CD4-positive, CD25-positive, alpha-beta regulatory T cell (primary cell): ENCODE results near the gene XKRX. TPM values are rescaled to one million over a fixed set of nuclear protein-coding genes. Genes with fewer than 3 reads are reported as not detected.

ENCODE experiments used
- ATAC-seq, 2 donors: fragments of 150-1000 bp; cut with Tn5 transposase; one replicate each; pipeline ENCODE4 v1.10.0; 2021; ENCODE audit warnings: low read depth in 2 of 2, moderate number of reproducible peaks in 2 of 2, moderate library complexity in 1 of 2
- DNase-seq, 3 donors: peaks; one replicate each; pipeline versions ENCODE4 v3.0.0 to v3.0.0-alpha.2; 2012 to 2022; ENCODE audit warnings: mixed read lengths in 1 of 3
- H3K27ac ChIP-seq: one replicate; pipeline ENCODE4 v1.7.0; 2013; ENCODE audit warnings: mild to moderate bottlenecking, low read length; ENCODE audit not compliant: insufficient read depth, poor library complexity, severe bottlenecking
- H3K27me3 ChIP-seq: one replicate; pipeline ENCODE4 v1.7.0; 2013; ENCODE audit warnings: low read length; ENCODE audit not compliant: control insufficient read depth, insufficient read depth
- H3K36me3 ChIP-seq: one replicate; pipeline ENCODE4 v1.7.0; 2013; ENCODE audit warnings: mild to moderate bottlenecking, low read length, moderate library complexity; ENCODE audit not compliant: control insufficient read depth, insufficient read depth
- H3K4me1 ChIP-seq: 2 replicates; pipeline ENCODE4 v1.7.0; 2013; ENCODE audit warnings: mild to moderate bottlenecking, low read length; ENCODE audit not compliant: insufficient read depth, control insufficient read depth, poor library complexity, severe bottlenecking
- H3K4me3 ChIP-seq: one replicate; pipeline ENCODE4 v1.7.0; 2013; ENCODE audit warnings: low read depth, mild to moderate bottlenecking, low read length, moderate library complexity
- H3K9me3 ChIP-seq, 2 experiments: 1 replicate in 1 of 2; 2 replicates in 1 of 2; pipeline ENCODE4 v1.7.0; 2013; ENCODE audit warnings: low read length in 2 of 2, mild to moderate bottlenecking in 1 of 2, moderate library complexity in 1 of 2; ENCODE audit not compliant: control insufficient read depth in 2 of 2
- H3K27ac Mint-ChIP-seq, 3 donors: one replicate each; pipeline ENCODE4 v1.8.0; 2020 to 2022; ENCODE audit warnings: mild to moderate bottlenecking in 3 of 3, mixed read lengths in 3 of 3, moderate library complexity in 2 of 3
- H3K27me3 Mint-ChIP-seq: one replicate; pipeline ENCODE4 v1.8.0; 2022; ENCODE audit warnings: mild to moderate bottlenecking, mixed read lengths
- H3K36me3 Mint-ChIP-seq: one replicate; pipeline ENCODE4 v1.8.0; 2020; ENCODE audit warnings: mixed read lengths
- H3K4me1 Mint-ChIP-seq, 4 donors: one replicate each; pipeline ENCODE4 v1.8.0; 2020 to 2022; ENCODE audit warnings: mixed read lengths in 4 of 4, mild to moderate bottlenecking in 1 of 4
- H3K4me3 Mint-ChIP-seq, 4 donors: one replicate each; pipeline ENCODE4 v1.8.0; 2020 to 2022; ENCODE audit warnings: mild to moderate bottlenecking in 4 of 4, mixed read lengths in 4 of 4, moderate library complexity in 3 of 4
- H3K9me3 Mint-ChIP-seq, 7 donors: one replicate each; pipeline ENCODE4 v1.8.0; 2020 to 2022; ENCODE audit warnings: mixed read lengths in 7 of 7, mild to moderate bottlenecking in 3 of 7, moderate library complexity in 2 of 7
- polyA plus RNA-seq, 4 donors: library from polyadenylated mRNA; unstranded; fragments of 300-500 nt; fragmentation: Illumina TruSeq; gene quantifications; one replicate each; pipeline ENCODE4 v1.2.3, GENCODE V29; 2021
- total RNA-seq: library from RNA; stranded (reverse); gene quantifications from one replicate; pipeline ENCODE4 v1.2.3, GENCODE V29; 2022

The XKRX gene
- total and polyA plus RNA-seq, 5 donors from 2014 or later = 0.07 to 1.2 (median 0.47) TPM; not detected in 1

DNA sequence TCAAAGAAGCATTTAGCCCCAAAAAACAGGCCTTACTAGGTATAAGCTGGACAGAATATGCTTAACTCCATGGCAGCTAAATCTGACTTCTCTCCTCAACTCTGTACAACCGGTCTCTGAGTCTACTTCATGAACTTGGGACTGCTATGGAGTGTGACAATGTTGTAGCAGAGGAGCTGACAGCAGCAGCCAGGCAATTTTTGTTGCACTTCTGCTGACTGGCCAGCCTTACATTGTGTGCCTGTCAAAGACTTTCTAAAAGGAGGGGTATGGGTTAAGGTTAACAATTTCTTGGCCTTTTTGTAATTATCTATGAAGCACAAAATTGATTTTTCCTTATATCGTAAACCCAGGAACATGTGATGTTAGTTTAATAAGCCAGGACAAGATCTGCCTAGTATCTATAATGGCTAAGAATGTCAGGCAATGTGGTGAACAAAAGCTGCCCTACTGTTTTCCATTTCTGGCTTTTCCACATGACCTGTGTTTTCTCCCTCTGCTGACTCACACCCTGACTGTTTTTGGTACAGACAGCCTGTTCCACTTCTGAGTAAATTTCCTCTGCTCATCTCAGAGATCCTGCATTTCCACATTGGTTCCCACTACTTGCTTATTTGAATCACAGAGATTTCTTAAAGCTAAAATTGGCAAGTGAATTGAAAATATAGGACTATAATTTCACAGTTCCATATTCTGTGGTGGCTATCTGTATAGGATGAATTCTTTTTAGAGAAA is 63.9 kb downstream of the XKRX start:
- Mint-ChIP-seq H3K36me3 (no peaks in the 10 kb centered on the region), H3K27me3 (peaks cover 4% of the 10 kb centered on the region), H3K4me3 (no peak overlapping the region), H3K9me3 (no peaks in the 10 kb centered on the region), H3K27ac (no peak overlapping the region), H3K4me1 (peaks cover 0 to 4% (median 0%) of the 10 kb centered on the region in 4 donors)
- Histone ChIP-seq H3K36me3 (no peaks in the 10 kb centered on the region), H3K4me3 (no peak overlapping the region), H3K9me3 (no peaks in the 10 kb centered on the region), H3K27ac (no peak overlapping the region), H3K27me3 (no peaks in the 10 kb centered on the region), H3K4me1 (no peaks in the 10 kb centered on the region)
- DNase-seq (no peak), ATAC-seq (no peak)

Other genes starting within 250 kb of the XKRX start
- gene SYTL4, start 196.8 kb downstream of the XKRX start, total RNA-seq = 0.22 TPM
- not detected for gene SYTL4, start 196.8 kb downstream of the XKRX start, polyA plus RNA-seq
- 11.1 TPM for gene CSTF2, start 108.5 kb downstream of the XKRX start, total RNA-seq
- 10 to 100 TPM; 13.4 to 19.2 (median 16.3) TPM for gene CSTF2, start 108.5 kb downstream of the XKRX start, polyA plus RNA-seq
- not detected for gene NOX1, start 54.6 kb downstream of the XKRX start, total RNA-seq
- gene NOX1, start 54.6 kb downstream of the XKRX start, polyA plus RNA-seq = not detected
- gene ARL13A, start 40.8 kb upstream of the XKRX start, total RNA-seq = not detected
- not detected for gene ARL13A, start 40.8 kb upstream of the XKRX start, polyA plus RNA-seq
- gene TRMT2B, start 123.2 kb upstream of the XKRX start, total RNA-seq = 41.3 TPM
- 10 to 100 TPM; 37.2 to 52.3 (median 37.4) TPM for gene TRMT2B, start 123.2 kb upstream of the XKRX start, polyA plus RNA-seq
- gene TMEM35A, start 150.0 kb upstream of the XKRX start, total RNA-seq = not detected
- gene TMEM35A, start 150.0 kb upstream of the XKRX start, polyA plus RNA-seq = not detected
- 1.1 TPM for gene CENPI, start 169.3 kb upstream of the XKRX start, total RNA-seq
- gene CENPI, start 169.3 kb upstream of the XKRX start, polyA plus RNA-seq = under 1 TPM in 3 of 4 donors, not detected in 1; 0.07 to 0.16 (median 0.07) TPM